GM19240 (cell line): ENCODE data around the gene UBE2E2.
"Not testable (repeated sequence)": the region's sequence is repeated elsewhere in the genome, so short reads cannot be mapped to it uniquely, and the experiment has no call there.

Experiments
- DNase-seq: peaks from one replicate; pipeline ENCODE4 v3.0.0; 2011; ENCODE audit warnings: low spot score; ENCODE audit not compliant: insufficient read length

Gene UBE2E2

GRCh38 chr3:23612296-23612891 is 409.3 kb downstream of the UBE2E2 start:
- DNase-seq, result no peak

GRCh38 chr3:23615068-23615467 is 411.9 kb downstream of the UBE2E2 start:
- no peak for DNase-seq

GRCh38 chr3:23618475-23618874 is 415.3 kb downstream of the UBE2E2 start:
- DNase-seq, result not testable (repeated sequence)

GRCh38 chr3:23619705-23620637 is 416.8 kb downstream of the UBE2E2 start:
- DNase-seq, result no peak

- DNase-seq, result no peak
These were observed 417.5 kb downstream of the UBE2E2 start for GRCh38 chr3:23620638-23621015.

GRCh38 chr3:23623844-23624243 is 420.7 kb downstream of the UBE2E2 start:
- DNase-seq, result no peak

GRCh38 chr3:23624305-23624704 is 421.2 kb downstream of the UBE2E2 start:
- DNase-seq, result no peak

GRCh38 chr3:23626442-23626841 is 423.3 kb downstream of the UBE2E2 start:
- no peak for DNase-seq

GRCh38 chr3:23629181-23629894 is 426.2 kb downstream of the UBE2E2 start:
- DNase-seq, result no peak

- no peak for DNase-seq
These were observed 430.3 kb downstream of the UBE2E2 start for GRCh38 chr3:23633261-23633960.

- no peak for DNase-seq
These were observed 434.2 kb downstream of the UBE2E2 start for GRCh38 chr3:23637339-23637738.

GRCh38 chr3:23640471-23641146 is 437.5 kb downstream of the UBE2E2 start:
- DNase-seq, result no peak
